GM21576 (cell line): Measurements from ENCODE around the gene SYT8.

Experiments used
- ATAC-seq: cut with Tn5 transposase; IDR thresholded peaks from one replicate; pipeline ENCODE4 v1.9.1; 2021; ENCODE audit warnings: mild to moderate bottlenecking, moderate library complexity; ENCODE audit not compliant: unreplicated experiment

The SYT8 gene

DNA sequence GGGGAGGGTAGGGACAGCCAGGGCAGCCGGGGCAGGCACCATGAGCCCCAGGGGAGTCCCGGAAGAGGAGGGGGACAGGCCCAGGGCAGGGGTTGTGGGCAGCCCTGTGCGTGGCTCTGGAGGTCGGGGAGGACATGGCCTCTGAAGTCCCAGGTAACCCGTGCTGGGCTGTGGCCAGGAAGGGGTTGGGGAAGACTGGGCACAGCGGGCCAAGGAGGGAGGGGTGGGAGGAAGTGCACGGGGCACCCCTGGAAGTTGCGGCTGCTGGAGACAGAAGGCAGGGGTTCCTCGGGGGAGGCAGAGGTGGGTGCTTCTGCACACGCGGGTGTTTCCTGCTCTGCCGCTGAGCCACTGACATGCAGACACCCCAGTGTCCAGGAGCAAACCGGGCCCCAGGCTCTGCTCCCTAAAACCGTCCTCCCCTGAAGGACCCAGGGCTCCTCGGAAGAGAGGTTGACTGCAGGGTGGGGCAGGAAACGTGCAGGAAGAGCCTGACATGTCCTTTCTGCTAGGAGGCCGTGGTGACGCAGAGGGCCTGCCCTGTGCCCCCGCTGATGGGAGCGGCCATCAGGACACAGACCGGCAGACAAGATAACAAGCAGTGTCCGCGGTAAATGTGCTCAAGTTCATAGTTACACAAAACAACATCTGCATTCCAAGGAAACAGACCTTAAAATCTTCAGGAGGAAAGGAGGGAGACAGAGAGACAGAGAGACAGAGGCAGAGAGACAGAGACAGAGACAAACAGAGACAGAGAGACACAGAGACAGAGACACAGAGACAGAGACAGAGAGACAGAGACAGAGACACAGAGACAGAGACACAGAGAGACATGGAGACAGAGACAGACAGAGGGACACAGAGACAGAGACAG lies 9.7 kb downstream of the SYT8 start:
- ATAC-seq, result no peak

DNA sequence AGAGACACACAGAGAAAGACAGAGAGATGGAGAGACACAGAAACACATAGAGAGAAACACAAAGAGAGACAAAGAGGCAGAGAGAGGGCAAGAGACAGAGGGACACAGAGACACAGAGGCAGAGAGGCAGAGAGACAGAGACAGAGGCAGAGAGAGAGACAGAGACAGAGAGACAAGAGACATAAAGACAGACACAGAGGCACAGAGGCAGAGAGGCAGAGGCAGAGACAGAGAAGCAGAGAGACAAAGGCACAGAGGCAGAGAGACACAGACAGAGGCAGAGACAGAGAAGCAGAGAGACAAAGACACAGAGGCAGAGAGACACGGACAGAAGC lies 10.3 kb downstream of the SYT8 start:
- ATAC-seq, result no peak

DNA sequence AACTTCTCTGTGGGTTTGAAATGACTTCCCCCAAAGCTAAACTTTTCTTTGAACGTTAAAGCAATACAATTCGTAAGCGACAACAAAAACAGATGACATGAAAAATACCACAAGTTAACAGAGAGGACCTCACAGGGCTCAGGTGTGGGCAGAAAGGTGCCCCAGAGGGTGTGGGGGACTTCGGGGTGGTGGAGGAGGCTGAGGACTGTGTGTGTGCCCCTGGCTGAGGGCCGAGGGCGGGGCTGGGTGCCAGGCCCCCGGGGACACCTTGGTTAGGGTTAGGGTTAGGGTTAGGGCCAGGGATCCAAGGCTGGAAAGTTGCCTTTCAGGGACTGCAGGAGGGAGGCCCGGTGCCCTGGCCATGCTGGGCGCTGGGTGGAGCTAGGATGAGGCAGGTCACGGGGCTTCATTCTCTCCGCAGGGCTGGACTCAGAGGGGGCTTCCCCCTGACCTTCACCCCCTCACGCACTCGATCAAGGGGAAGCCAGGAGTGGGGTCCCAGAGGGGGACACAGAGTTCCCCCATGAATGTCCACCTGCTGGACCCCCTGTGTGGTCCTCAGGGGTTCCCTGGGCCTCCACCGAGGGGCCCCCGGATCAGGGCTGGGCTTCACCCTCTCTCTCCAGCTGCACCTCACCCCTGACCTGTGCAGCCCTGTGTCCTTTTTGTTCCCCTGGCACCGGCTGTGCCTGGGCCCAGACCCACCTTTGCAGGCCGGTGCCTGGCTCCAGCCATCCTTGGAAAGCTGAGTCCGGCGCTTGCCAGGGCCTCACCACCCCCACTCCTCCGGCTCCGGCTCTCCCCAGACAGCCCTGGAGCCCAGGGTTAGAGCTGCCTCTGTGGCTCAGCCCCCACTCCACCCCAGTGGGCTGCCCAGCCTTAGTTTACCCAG lies 11.0 kb downstream of the SYT8 start:
- no peak for ATAC-seq

DNA sequence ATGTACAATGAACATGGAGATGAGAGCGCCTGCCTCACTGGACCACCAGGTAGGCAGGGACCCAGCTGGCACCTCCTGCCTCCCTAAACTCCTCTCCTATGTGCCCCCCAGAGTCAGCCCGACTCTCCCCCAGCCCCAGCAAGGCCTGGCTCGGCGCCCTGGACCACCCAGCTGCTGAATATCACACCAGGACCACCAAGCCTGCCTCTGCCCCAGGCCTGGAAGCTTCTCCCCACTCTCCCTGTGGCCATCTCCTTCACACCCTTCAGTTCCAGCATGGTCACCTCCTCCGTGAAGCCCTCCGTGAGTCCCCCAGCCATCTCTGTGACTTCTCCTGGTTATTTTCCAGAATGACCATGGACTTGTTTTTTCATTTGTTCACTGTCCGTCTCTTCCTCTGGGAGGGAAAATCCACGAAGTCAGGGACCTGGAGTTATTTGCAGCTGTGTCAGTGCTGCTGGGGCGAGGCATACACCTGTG lies 11.7 kb downstream of the SYT8 start:
- no peak for ATAC-seq

DNA sequence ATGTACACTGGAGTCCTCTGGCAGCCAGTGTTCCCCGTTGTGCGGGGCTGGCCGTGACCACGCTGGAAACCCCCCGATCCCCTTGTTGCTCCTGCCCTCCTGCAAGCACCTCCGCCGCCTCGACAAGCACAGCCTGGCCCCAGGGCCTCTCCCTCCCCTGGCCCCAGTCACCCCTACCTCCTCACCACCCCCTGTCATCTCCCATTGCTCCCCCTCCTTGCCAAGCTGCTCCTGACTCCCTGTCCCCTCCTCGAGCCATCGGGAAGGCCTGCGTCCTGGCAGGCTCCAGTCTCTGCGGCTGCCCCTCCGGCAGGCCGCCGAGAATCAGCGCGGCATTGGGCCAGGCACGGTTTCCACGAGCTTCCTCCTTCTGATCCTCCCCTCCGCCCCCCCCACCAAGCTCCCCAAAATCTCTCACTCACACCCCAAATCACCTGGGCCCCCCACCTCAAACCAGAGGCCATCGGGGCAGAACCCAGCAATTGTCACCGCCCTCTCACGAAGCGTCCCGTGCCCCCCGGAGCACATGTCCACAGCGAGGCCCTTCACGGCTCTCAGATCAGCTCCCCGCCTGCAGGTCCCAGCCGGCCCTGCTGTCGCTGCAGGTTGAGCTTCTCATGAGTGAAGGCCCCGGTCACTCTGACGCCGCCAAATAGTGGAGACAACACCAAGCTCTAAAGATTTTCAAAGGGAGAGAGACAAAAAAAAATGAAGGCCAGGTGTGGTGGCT lies 12.4 kb downstream of the SYT8 start:
- no peak for ATAC-seq

DNA sequence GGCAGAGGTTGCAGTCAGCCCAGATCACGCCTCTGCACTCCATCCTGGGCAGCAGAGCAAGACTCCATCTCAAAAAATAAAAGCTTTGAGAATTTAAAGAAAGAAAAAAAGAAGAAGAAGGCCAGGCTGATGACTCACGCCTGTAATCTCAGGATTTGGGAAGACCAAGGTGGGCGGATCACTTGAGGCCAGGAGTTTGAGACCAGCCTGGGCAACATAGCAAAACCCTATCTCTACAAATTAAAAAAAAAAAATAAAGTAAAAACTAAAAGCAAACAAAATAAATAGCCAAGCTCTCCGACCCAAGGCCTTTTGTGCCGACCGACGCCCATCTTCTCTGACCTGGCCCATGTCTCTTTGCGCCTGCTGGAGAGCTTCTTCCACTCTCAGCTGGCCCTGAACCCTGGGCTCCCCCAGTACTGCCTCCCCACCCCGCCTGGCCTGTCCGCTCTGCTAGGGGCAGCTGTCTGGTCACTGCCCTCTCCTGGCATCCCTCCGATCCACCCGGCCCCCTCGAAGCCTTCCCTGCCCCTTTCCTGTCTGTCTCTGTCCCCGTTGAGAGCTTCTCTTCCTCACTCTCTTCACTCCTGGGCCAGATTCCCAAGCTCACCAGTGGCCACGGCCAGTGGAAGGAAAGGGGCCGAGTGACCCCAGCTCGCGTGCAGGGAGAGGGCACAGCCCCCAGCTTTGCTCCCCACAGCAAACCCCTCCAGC lies 13.3 kb downstream of the SYT8 start:
- ATAC-seq, result no peak

DNA sequence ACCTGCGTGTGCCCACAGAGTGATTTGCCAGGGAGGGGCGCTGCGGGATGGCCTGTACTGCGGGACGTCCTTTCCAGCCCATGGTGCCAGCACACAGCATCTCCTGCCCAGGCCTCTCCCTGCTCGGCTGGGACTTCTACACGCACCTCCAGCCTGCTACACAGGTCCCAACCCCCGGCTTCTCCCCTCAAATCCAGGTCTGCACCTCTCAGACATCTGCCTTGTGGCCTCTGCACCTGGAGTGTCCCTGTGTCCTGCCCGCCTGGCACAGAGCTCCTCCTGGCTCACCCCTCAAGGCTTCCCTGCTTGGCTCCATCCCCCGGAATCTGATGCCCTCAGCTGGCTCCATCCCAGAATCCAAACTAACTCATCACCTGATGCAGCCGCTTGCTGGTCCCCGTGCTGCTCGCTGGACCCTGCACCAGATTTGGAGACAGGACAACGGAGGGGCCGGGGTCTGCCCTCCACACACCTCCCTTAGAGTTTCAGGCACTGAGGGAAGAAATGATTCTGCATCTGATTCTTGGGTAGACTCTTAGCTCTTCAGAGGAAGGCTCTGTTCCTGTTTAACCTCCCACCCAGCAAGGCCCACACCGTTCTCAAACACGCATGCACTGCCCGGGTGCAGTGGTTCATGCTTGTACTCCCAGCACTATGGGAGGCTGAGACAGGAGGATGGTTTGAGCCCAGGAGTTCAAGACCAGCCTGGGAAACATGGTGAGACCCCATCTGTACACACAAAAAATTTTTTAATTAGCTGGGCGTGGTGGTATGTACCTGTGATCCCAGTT lies 14.0 kb downstream of the SYT8 start:
- no peak for ATAC-seq

DNA sequence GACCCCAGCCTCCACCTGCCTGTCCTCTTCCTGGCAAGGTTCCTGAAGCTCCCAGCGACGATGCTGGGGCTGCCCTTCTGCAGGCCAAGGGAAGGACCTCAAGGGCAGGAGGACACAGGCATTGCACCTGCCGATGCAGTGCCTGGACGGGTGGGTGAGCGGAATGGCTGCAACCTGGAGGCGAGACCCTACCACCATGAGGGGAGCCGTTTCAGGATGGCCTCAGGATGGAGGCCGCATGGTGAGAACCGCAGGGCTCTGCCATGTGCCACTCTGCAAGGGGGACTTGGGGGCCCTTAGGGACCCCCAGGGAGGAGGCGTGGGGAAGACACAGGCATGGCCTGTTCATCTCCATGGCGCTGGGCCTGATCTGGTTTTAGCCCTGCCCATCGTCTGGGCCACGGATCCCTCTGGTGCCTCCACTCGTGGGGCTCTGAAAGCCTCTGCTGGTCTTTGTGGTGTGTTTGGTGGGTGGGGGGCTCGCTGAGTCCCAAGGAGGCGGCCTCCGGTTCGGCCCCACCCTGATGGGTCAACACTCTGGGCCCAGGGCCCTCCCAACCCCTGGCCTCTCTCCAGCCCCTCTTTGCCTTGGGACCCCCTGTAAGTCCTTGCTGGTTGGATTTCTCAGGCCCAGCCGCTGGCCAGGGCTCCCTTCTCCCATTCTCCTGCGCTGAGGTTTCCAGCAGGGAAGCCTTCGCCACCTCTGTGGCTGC lies 16.8 kb downstream of the SYT8 start:
- ATAC-seq, result no peak

DNA sequence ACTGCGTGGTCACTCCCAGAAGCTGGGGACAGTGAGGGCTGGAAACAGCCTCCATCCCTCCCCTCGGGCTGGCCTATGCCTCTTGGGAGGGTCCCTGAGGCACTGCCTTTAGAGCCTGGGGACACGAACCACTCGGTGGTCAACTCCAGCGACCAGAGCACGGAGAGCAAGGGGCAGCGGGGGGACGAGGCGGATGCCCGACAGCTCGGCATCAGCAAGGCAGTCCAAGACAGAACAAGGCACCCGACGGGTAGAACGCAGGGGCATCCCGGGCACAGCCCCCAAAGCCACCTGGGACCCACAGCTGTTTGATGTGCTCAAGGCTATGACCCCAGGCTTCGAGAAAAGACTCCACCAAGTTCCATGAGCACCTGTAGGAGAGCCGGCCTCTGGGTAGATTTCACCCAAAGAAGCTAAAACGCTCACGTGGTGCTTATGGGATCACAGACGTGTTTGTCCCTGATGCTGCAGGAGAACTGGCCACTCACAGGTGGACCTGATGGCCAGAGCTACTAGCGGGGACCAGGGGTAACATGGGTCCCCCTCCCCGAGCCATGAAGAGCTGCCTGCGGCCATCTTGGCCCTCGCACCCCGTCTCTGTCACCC lies 17.6 kb downstream of the SYT8 start:
- ATAC-seq, result peak; percentile 0

DNA sequence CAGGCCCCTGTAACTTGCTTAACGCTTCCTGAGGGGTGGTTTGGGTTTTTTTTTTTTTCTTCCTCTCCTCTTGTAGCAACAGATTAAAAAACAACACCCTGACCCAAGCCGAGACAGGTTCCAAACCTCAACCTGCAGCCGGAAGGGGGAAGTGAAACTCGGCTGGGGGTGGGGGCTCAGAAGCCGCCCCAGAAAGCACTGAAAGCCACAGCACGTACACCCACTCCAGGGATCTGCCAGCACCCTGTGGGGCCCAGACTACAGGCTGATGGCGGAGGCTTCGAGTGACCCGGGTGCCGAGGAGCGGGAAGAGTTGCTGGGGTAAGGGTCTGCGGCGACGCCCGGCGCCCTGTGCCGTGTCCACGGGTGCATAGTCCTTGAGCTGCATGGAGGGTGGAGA lies 18.1 kb downstream of the SYT8 start, which contains the start of gene LSP1:
Gene LSP1, plus strand, starts transcription at position 208 of the 400 bp plus-strand sequence. Its CDS starts 61 bp downstream, at position 269.
- peak; percentile 41 for ATAC-seq

DNA sequence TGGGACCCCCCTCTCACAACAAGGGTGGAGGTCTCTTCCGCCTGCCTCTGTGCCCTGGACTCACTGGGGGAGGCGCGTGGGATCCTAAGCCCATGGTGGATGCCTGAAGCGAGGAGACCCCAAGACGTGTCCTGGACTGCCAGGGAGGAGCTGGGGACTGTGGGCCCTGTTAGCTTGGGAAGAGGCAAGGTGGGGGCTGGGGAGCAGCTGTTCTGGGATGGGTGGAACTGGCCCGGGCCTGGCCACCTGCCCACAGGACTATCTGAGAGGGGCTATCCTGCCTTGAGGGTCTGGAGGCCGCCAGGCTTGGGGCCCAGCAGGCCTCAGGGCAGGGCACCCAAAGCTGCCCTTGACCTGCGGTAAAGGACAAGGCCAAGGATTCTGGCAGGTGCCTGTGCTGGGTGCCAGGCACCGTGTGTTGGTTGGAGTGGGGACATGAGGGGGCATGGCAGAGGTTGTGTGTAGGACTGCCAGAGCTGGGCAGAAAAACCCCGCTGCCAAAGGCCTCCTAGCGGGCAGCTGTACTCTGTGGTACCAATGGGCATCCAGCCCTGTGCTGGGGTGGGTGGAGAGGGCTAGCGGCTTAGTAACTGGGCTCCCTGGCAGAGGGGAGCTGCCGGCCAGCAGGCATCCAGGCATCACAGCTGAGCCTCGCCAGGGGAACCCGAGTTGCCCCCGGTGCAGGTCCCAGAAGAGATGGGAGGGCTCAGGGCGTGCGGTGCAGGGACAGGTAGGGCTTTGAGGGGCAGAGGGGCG lies 18.8 kb downstream of the SYT8 start:
- no peak for ATAC-seq

DNA sequence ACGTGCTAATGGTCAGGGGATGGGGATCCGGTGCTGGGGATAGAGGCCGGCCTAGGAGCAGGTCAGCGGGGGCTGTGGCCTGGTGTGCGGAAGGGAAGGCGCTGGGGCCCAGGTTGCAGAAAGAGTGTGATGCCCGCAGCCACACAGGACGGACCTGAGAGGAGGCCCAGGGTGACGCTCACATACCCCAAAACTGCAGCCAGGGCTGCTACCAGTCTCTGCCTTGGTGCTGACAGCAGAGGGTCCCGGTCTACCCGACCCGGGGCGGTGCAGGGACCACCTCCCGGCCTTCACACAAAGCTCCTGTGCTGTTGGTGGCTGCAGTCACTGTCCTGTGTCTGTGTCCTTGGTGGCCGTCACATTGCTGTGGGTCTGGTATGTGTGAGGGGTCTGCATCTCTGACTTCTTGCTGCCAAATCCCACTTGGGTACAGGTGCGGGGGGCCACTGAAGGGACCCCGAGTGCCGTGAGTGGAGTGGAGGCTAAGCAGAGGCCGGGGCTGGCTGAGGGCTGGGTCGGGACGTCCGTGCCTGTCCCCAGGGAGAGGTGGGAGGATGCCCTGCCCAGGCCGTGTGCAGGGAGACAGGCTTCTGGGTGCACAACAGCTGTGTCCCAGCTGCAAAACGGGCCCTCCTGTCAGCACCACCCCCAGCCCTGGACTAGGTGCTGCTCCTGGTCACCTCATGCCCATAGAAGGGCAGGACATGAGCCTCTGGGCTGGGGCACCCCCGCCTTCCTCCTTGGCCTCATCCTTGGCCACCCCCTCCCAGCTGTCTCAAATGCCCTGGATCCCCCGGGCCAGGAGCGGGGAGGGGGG lies 19.6 kb downstream of the SYT8 start:
- ATAC-seq, result peak; percentile 24

DNA sequence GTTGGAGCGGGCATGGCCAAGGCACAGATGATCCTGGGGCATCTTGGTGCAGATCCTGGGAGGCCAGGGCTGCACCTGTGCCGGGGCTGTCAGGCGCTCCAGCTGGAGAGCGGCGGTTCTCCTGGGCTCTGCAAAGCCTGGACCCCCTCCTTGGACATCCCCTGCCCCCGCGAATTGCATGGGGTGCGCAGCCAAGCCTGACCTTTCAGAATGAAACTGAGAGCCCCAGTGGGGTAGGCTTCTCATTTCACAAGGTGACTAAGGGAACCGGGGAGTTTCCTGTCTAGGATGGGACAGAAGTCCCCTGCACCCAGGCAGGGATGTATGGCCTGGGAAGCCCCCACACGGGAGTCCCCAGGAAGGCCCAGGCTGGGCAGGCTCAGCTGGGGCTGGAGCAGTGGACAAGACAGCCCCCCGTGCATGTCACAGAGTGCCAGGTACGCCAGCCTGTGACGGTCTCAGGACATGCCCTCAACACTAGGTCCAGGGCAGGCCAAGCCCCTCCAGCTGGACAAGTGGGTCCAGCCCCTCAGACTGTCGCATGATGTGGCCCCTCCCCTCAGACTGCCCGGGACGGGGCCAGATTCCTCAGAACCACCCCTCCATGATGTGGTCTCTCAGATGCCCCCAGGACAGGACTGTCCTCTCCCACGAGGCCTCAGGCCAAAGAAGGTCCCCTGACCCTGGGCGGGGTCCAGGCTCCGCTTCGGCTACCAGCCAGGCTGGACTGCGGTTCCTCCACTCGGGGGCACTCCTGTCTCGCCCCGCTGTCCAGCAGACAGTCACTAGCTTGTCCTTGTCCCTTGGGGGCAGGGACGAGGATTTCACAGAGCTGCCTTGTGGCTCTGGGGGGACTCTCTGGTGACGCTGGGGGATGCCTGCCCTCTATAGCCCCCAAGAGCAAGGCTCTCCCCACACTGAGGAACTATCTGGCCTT lies 20.4 kb downstream of the SYT8 start:
- peak; percentile 34 for ATAC-seq

DNA sequence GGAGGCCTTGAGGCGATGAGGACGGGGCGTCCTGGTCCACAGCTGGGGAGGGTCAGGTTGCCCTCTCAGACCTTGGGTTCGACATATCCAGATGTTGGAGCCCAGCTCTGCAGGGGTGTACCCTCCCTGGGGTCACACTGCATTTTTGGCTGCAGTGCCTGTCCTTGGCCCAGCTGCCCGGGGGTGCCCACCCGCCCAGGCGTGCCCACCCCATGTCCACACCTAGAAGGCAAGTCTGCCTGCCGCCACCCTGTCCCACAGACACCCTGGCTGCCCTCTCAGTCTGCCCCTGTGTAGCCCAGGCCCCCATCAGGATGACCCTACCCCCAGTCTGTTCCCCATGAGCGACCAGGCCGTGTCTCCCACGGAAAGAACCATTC lies 21.1 kb downstream of the SYT8 start:
- no peak for ATAC-seq

DNA sequence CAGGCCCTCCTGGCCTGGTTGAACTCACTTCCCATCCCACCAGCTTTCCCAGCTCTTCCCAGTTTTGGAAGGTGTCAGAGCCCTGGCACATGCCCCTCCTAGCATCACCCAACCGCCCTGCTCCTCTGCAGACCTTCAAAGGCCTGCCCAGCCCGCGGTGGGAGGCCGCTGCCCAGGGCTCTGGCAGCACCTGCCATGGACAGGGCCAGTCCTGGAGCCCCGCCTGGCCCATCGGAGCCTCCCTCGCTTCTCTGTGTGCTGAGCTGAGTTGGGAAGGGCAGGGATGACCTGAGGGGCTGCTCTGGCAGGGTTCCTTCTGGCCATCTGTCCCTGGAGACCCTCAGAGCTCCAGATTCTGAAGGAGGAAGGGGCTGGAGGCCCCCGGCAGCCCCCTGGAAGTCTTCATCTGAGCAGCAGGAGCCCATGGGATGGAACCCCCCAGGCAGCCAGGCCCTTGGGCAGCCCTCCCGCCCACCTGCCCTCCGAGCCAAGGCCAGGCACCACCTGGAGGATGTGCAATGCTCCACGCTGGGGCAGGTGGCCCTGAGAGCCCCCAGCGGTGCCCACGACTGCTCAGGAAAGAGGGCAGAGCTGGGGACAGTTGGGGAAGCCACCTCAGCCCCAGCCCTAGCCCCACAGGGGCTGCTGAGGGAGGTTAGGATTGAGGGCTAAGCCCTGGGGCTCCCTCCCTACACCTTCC lies 21.7 kb downstream of the SYT8 start:
- ATAC-seq, result no peak
